IMR-90 (cell line): ENCODE measurements around the gene TRAPPC8.

Experiments
- BHLHE40 ChIP-seq: fragments of 150-350 bp; IDR thresholded peaks from 2 replicates; pipeline ENCODE4 v1.6.1; 2016; ENCODE audit warnings: mild to moderate bottlenecking, low read depth, low read length
- CEBPB ChIP-seq: IDR thresholded peaks from 2 replicates; pipeline ENCODE4 v1.6.1; 2012; ENCODE audit warnings: low read depth, low read length, improper control_type of control experiment
- ELK1 ChIP-seq: fragments of 150-350 bp; IDR thresholded peaks from 2 replicates; pipeline ENCODE4 v1.6.1; 2016; ENCODE audit warnings: low read depth, mild to moderate bottlenecking, low read length, moderate library complexity, borderline replicate concordance
- MAZ ChIP-seq: IDR thresholded peaks from 2 replicates; pipeline ENCODE4 v1.6.1; 2012; ENCODE audit warnings: low read depth, mild to moderate bottlenecking, low read length, improper control_type of control experiment, moderate library complexity, borderline replicate concordance
- MXI1 ChIP-seq: IDR thresholded peaks from 2 replicates; pipeline ENCODE4 v1.6.1; 2012; ENCODE audit warnings: low read depth, mild to moderate bottlenecking, low read length, moderate library complexity, borderline replicate concordance
- POLR2A ChIP-seq: IDR thresholded peaks from 2 replicates; pipeline ENCODE4 v1.6.1; 2012; ENCODE audit warnings: mild to moderate bottlenecking, low read depth, low read length
- RFX5 ChIP-seq: IDR thresholded peaks from 2 replicates; pipeline ENCODE4 v1.8.0; 2012; ENCODE audit warnings: low read depth, mild to moderate bottlenecking, low read length, moderate library complexity
- SMC3 ChIP-seq: fragments of 150-350 bp; IDR thresholded peaks from 2 replicates; pipeline ENCODE4 v1.6.1; 2016; ENCODE audit warnings: low read depth, mild to moderate bottlenecking, antibody characterized with exemption, low read length, moderate library complexity
- USF2 ChIP-seq: fragments of 150-350 bp; IDR thresholded peaks from 2 replicates; pipeline ENCODE4 v1.6.1; 2017; ENCODE audit warnings: mild to moderate bottlenecking, antibody characterized with exemption, low read length, low read depth
- TF ChIP-seq, protein P1 (sequence below): conservative IDR thresholded peaks from 2 replicates; pipeline ENCODE4 v1.5.1; 2012; ENCODE audit warnings: mild to moderate bottlenecking, low read depth, low read length, improper control_type of control experiment

DNA sequence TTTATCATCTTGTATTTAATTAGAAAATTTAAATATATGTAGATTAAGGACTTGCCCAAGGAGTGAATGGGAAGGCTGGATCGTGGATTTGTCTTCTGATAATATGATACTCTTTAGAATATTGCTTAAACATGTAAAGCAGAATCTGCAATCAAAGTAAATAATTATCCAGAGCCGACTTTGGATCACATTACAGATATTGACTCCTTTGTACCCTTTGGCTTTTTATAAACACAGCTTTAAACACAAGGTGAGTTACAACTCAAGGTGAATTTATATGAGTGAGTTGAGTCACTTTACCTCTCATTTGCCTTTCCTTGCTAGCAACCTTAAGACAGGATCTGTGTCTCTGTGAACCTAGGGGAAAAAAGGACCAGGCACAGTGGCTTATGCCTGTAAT, 144.5 kb downstream of the TRAPPC8 start:
- TF ChIP-seq MXI1, result no peak
- TF ChIP-seq, protein P1, sequence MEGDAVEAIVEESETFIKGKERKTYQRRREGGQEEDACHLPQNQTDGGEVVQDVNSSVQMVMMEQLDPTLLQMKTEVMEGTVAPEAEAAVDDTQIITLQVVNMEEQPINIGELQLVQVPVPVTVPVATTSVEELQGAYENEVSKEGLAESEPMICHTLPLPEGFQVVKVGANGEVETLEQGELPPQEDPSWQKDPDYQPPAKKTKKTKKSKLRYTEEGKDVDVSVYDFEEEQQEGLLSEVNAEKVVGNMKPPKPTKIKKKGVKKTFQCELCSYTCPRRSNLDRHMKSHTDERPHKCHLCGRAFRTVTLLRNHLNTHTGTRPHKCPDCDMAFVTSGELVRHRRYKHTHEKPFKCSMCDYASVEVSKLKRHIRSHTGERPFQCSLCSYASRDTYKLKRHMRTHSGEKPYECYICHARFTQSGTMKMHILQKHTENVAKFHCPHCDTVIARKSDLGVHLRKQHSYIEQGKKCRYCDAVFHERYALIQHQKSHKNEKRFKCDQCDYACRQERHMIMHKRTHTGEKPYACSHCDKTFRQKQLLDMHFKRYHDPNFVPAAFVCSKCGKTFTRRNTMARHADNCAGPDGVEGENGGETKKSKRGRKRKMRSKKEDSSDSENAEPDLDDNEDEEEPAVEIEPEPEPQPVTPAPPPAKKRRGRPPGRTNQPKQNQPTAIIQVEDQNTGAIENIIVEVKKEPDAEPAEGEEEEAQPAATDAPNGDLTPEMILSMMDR, result no peak
- no peak for TF ChIP-seq CEBPB
- no peak for TF ChIP-seq POLR2A
- TF ChIP-seq RFX5, result no peak
- no peak for TF ChIP-seq BHLHE40
- TF ChIP-seq ELK1, result no peak
- no peak for TF ChIP-seq USF2
- TF ChIP-seq SMC3, result no peak
- no peak for TF ChIP-seq MAZ
